Stimulated activated CD8-positive, alpha-beta memory T cell treated with anti-CD3 and anti-CD28 coated beads, Interleukin-7, amount 100 ng/mL, for 24 hours (primary cell): ENCODE data around the gene PHF21B.

ENCODE experiments used
- DNase-seq: peaks from one replicate; pipeline ENCODE4 v3.0.0-alpha.2; 2020; ENCODE audit warnings: low read depth

Gene PHF21B

DNA sequence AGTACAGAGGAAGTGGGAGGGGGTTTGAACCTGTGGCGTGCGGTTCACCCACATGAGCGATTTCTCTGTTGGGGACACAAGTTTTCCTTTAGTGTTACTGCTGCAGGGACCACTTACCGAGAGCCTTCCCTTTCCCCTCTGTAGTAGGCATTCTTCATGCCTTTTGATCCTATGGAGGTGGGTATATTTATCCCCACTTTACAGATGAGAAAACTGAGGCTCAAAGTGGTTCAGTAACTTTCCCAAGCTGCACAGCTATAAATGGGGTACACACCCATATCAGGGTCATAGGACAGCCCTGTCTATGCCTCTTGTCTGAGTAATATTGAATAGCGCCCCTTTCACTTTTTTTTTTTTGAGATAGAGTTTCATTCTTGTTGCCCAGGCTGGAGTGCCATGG lies 3.3 kb upstream of the PHF21B start:
- no peak for DNase-seq

- DNase-seq: no peak
These were observed 711 bp upstream of the PHF21B start for GRCh38 chr22:45010532-45010900.

- no peak for DNase-seq
These were observed 827 bp downstream of the PHF21B start for GRCh38 chr22:45008751-45009605.

DNA sequence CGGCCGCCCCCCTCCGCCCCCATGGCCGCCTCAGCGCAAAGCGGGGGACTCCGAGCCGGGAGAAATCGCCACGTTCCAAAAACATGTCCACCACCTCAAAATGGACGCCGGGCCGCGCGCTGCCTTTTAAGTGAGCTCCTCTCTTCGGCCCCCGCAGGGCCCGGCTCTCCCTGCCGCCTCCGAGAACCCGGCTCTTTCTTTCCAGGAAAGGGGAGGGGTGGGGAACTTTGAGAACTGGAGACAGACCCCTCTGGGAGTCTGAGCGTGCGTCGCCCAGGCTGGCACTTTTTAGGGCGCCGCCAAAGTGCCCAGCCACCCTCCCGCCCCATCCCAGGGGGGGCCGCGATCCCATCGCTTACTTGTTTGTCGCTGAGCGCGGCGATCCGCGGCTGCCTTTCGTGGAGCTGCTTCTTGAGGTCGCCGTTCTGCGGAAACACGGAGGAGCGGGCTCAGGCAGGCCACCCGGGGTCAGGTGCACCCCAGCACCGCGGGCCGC lies 1.6 kb downstream of the PHF21B start:
- DNase-seq: no peak

GRCh38 chr22:45007391-45008185 lies 2.2 kb downstream of the PHF21B start:
- DNase-seq: no peak

DNA sequence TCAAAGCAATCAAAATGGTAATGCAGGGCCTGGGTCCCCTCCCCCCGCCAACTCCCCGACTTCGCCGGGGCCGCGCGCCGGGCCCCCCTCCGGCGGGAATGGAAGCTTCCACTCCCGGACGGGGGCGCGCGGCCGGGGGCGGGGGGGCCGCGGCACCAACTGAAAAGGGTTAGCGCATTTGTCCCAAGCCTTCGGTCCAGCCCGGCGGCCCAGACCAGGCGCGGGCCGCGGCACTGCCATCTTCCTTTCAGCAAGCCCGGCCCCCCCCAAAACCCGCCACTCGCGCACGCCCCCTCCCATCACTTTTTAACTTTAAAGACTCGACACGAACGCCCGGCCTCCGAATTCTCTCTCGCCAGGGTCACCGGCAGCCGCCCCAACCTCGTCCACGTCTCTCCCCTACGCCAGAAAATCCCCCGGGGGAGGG lies 2.8 kb downstream of the PHF21B start:
- no peak for DNase-seq

DNA sequence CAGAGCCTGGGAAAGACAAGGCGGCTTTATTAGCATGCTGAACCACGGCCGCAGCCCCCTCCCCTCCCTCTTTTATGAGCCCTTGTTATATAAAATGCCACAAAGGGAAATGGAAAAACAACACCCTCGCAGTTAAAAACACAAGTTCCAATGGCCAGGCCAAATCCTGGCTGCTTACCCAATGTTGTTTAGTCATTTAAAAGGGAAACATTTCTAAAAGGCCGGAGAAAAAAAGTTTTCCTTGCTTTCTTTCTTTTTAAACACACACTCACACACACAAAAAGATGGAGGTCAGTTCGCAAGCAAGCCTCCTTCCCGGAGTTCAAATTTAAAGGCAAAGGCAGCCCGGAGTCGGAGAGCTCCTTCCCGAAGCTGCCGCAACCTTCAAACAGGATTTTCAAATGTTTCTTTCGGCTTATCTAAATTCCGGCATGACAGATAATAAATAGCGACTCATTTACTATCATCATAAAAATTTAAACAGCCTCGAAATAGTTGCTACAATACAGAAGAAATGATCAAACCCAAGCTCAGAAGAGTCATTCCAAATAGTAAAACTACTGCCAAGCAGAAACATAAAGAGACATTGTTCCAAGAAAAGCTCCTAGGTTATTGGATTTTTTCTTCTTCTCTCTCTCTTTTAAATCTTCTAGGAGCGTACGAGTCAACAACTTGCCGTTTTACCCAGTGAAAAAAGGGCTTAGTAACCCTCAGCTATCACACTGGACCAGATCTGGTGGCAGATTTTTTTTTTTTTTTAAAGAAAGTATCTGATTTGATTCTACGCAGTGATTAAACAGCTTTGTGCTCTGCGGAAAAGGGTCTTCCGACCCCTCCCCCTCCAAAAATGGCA lies 3.5 kb downstream of the PHF21B start:
- DNase-seq: no peak

GRCh38 chr22:45001653-45002052 lies 8.2 kb downstream of the PHF21B start:
- DNase-seq: no peak

DNA sequence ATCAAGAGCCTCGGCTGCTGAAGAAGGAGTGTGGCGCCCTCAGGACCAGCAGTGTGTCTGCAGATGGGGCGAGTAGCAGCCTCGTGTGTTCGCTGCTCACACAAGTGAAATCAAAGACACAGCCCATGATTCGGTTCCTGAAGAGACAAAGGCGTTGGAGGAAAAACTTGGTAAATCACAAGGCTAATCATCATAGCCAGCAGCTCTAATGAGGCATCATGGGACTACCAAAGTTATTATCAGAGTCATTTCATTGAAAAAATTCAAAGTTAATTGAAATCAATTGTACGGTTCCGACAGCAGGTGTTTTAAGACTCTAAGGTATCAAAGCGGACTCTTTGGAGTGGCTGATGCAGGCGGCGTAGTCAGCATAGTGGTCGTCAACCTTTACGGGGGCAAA lies 9.5 kb downstream of the PHF21B start:
- DNase-seq: no peak

GRCh38 chr22:44999687-45000086 lies 10.1 kb downstream of the PHF21B start:
- DNase-seq: no peak

GRCh38 chr22:44999231-44999630 lies 10.6 kb downstream of the PHF21B start:
- DNase-seq: no peak

- DNase-seq: no peak
These were observed 11.5 kb downstream of the PHF21B start for GRCh38 chr22:44998296-44998695.

- no peak for DNase-seq
These were observed 12.7 kb downstream of the PHF21B start for GRCh38 chr22:44997060-44997459.

DNA sequence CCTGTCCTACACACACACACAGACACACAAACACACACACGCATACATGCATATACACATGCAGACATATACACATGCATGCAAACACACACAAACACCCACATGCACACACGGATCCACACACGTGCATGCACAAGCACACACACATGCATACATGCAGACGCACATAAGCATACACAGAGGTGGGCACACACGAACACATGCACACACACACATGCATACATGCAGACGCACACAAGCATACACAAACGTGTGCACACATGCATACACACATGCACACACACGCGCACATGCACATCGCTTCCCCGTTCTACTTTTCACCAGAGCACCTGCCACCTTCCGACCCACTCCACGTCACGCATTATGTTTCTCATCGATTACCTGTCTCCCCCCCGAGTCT lies 13.2 kb downstream of the PHF21B start:
- no peak for DNase-seq

- DNase-seq: no peak
These were observed 13.7 kb downstream of the PHF21B start for GRCh38 chr22:44996120-44996519.

- DNase-seq: no peak
These were observed 14.1 kb downstream of the PHF21B start for GRCh38 chr22:44995715-44996114.

DNA sequence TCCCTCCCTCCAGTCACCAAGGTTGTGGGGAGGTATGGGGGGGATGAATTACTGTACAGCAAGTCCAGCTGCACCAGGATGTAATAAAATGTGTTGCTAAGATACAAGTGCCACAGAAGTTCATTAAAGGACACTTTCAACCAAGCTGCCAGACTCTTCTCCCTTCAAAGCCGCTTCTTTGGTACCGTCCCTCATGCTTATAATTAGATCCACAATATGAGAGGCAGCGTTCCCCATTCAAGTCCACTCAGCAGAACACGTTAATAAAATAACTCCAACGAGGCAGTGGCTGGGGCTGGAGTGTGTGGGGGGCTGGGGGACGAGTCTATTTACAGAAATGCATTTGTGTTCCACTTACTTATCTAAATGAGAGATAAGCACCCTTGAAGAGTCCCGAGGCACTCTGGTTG lies 14.7 kb downstream of the PHF21B start:
- no peak for DNase-seq

DNA sequence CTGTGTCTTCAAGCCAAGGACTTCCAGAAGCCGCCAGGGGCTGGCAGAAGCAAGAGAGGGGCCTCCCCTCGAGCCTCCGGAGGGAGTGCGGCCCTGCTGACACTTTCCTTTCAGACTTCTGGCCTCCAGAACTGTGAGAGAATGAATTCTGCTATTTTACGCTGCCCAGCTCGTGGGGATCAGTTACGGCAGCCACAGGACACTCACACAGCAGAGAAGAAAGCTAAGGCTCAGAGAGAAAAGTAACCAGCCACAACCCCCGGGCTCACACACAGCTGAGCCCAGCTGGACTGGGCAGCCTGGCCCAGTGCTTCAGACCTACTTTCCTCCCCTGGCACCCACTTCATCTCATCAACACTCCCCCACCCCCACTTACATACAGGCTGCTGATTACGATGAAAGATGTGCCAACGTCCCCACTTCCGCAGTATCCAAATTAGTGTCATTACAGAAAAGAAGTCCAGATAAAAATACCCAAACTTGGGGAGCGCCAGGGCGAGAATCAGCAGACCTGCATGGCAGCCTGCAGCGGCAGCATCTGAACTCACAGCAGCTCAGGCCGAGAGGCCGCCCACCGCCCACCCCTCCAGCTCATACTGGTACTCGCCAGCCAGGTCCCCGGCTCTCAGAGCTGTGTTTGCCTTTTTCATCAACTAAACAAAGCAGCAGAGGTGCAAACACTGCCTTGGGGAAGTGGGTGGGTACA lies 15.3 kb downstream of the PHF21B start:
- no peak for DNase-seq

- no peak for DNase-seq
These were observed 17.6 kb downstream of the PHF21B start for GRCh38 chr22:44992166-44992565.

- DNase-seq: no peak
These were observed 18.6 kb downstream of the PHF21B start for GRCh38 chr22:44991218-44991617.

DNA sequence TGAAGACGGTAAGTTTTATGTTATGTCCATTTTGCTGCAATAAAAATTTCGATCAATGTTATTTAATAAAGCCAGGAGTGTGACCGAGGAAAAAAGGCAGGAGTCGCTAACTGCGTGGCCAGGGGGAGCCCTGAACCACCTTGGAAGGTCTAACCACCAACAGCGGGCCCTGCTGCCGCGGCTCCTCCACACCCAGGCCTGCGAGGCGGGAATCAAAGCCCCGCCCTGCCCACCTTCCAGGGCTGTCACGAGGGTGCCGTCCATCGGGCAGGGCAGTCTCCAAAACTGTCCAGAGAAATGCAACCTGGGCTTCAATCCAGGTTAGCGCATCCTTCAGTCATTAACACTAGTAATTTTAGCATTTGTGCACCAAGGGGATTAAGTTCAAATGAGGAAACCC lies 19.0 kb downstream of the PHF21B start:
- no peak for DNase-seq

DNA sequence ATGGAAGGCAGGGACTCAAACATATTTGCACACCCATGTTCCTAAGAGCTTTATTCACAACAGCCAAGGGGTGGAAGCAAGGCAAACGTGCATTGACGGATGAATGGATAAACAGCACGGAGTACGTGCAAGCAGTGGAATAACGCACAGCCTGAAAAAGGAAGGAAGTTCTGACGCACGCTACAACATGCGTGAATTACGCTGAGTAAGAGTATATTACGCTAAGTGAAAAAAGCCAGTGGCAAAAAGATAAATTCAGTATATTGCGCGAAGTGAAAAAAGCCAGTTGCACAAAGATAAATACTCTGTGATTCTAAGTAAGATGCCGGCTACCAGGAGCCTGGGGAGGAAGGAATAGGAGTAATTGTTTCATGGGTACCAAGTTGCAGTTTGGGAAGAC lies 19.5 kb downstream of the PHF21B start:
- DNase-seq: no peak
